ENCODE results near the gene PHF13. TPM values are rescaled to one million over a fixed set of nuclear protein-coding genes. Genes with fewer than 3 reads are reported as not detected.

Gene PHF13
- polyA plus RNA-seq (ENCODE audit: insufficient read length in 4 of 4): 10 to 100 TPM; 24.8 to 26.8 (median 26.2) TPM

DNA sequence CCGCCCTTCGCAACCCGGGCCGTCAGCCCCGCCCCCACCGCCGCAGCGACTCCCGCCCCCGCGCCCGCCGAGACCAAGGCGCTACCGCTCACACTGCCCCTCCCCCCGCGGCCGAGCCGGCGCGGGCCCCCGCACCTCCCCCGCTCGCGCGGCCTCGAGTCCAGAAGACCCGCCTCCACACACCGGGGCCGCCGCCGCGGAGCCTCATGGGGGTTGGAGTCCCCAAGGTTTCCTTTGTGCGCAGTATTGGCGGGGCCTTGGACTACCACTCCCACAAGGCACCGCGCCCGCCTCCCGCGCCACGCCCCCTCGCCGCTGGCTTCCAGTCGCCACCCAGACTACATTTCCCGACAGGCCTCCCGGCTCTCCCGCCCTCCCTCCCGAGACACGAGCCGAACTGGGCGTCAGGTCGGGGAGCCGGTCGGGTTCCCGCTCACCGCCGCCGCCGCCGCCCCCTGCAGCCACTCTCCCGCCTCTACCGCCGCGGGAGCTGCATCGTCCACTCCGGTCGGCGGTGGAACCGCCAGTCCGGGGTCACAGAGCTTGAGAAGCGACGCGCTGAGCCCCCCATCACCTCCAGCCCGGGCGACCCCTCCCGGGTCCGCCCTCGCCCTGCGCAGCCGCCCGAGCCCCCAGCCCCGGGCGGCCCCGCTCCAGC, at the start of gene PHF13:
PHF13 (plus strand) TSS at position 371 of the 658 bp plus-strand sequence. CDS start 336 bp downstream, outside the sequence.
- DNase-seq (ENCODE audit: low read depth in 4 of 4, low spot score in 3 of 4): peak; percentile 92 to 97 (median 97)

DNA sequence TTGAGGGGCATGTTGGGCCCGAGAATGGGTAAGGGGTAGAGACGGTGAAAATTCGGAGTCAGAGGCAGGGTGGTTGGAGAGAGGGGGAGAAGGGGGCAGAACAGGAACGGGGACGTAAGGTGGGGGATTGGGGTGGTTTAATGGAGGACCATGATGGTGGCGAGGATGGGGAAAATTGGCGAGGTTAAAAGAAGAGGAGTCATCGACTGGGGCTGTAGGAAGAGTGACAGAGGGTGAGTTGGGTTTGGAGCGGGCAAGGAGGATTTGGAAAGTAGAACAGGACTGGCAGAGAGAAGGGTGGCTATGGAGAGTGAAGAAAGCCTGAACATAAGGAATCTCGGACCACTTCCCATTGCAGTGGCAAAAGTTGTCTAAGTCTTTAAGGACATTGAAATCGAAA, 44.5 kb upstream of the PHF13 start:
- DNase-seq (ENCODE audit: low read depth in 4 of 4, low spot score in 3 of 4): no peak

DNA sequence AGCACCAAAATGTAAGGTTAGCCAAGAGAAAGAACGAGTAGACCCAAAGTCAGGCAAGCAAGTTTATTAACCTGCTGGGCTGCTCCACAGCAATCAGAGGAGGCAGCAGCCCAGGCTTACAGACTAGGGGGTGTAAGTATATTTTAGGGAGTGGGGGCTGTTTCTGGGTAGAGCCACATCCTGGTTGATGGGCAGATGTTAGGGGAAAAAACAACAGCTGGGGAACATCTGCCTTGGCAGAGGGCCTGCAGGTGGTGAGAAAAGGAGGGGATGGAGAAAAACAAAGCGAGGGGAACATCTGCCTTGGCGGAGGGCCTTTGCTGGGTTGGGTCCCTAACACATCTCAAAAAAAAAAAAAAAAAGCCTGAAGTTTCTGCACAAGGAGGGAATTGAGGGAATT, 43.4 kb upstream of the PHF13 start:
- DNase-seq (ENCODE audit: low read depth in 4 of 4, low spot score in 3 of 4): no peak

DNA sequence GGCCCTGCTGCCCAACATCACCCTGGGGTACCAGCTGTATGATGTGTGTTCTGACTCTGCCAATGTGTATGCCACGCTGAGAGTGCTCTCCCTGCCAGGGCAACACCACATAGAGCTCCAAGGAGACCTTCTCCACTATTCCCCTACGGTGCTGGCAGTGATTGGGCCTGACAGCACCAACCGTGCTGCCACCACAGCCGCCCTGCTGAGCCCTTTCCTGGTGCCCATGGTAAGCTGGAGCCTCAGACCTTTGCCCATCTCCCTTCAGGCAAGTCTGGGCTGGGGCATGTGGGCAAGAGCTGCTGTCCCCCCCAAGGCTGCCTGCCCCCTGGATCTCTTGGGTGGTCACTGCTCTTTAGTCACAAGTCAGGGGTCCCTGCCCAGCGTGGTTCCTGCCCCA, 42.5 kb upstream of the PHF13 start:
- DNase-seq (ENCODE audit: low read depth in 4 of 4, low spot score in 3 of 4): no peak

DNA sequence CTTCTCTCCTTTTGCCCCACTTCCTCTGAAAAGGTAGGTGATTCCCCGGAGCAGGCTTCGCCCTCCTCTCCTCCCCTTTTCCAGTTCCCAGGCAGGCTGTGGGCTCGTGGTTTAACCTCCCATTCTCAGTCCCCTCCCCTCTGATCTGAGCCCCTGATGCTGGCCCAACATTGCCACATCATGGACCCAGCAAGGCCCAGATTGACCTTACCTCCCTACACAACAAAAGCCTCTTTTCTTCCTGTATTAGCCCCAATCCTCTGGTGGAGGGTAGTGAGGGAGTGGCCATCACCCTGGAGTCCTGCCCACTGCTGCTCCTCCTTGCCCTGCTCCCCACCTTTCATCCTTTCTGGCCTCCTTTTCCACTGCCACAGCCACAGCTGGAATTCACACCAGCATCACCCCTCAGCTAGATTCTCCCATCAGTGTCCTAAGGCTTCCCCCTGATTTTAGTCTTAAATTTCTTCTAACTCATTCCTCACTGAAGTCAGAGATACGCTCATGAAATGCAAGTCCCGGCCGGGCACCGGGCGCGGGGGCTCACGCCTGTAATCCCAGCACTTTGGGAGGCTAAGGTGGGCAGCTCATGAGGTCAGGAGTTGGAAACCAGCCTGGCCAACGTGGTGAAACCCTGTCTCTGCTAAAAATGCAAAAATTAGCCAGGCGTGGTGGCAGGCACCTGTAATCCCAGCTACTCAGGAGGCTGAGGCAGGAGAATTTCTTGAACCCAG, 40.7 kb upstream of the PHF13 start:
- no peak for DNase-seq (ENCODE audit: low read depth in 4 of 4, low spot score in 3 of 4)

DNA sequence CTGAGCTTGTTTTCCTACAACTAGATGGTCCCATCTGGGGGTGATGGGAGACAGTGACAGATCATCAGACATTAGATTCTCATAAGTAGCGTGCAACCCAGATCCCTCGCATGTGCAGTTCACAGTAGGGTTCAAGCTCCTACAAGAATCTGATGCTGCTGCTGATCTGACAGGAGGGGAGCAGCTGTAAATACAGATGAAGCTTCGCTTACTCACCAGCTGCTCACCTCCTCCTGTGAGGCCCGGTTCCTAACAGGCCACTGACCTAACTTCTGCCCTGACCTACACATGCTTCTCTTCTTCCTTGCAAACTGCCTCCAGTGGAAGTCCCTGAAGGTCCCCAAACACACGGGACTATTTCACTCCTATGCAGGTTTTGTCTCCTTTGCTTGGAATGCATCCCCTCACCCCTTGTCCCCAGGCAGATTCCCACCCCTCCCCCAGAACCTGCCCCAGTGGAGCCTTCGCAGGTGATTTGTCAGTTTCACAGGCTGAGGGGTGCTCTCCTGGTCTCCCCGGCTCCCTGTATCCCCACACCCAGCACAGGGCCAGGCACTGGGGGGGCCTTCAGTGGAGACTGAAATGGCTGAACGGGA, 39.4 kb upstream of the PHF13 start:
- no peak for DNase-seq (ENCODE audit: low read depth in 4 of 4, low spot score in 3 of 4)

DNA sequence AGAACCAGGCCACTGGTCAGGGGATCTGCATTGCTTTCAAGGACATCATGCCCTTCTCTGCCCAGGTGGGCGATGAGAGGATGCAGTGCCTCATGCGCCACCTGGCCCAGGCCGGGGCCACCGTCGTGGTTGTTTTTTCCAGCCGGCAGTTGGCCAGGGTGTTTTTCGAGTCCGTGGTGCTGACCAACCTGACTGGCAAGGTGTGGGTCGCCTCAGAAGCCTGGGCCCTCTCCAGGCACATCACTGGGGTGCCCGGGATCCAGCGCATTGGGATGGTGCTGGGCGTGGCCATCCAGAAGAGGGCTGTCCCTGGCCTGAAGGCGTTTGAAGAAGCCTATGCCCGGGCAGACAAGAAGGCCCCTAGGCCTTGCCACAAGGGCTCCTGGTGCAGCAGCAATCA, 38.7 kb upstream of the PHF13 start:
- no peak for DNase-seq (ENCODE audit: low read depth in 4 of 4, low spot score in 3 of 4)

DNA sequence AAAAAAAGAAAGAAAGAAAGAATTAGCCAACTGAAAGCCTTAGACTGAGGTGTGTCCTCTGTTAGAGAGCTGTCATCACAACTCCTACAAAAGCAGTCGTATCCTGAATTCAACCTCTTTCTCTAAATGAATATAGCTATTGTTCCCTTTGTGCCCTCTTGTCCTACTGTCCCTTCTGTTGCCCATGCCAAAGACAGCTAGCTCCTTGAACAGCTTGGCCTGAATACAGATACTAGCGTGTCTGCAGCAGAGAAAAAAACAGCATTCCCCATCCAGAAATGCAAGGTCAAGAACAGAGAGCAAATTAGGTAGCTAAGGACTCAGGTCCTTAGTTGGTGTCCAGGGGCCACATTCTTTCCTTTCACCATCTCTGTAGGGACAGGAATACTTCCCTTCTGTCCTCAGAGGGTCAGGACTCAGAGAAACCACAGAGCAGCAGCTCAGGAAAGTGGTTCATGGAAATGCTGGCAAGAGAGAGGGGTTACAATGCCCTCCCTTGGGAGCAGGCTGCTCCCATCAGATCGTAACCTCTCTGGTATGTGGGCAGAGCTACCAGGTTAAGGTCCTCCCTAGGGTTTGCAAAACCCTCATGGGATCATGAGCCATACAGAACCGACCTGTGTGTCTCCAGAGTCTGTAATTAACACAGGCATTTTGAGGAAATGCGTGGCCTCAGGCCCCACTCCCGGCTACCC, 35.6 kb upstream of the PHF13 start:
- DNase-seq (ENCODE audit: low read depth in 4 of 4, low spot score in 3 of 4): no peak

DNA sequence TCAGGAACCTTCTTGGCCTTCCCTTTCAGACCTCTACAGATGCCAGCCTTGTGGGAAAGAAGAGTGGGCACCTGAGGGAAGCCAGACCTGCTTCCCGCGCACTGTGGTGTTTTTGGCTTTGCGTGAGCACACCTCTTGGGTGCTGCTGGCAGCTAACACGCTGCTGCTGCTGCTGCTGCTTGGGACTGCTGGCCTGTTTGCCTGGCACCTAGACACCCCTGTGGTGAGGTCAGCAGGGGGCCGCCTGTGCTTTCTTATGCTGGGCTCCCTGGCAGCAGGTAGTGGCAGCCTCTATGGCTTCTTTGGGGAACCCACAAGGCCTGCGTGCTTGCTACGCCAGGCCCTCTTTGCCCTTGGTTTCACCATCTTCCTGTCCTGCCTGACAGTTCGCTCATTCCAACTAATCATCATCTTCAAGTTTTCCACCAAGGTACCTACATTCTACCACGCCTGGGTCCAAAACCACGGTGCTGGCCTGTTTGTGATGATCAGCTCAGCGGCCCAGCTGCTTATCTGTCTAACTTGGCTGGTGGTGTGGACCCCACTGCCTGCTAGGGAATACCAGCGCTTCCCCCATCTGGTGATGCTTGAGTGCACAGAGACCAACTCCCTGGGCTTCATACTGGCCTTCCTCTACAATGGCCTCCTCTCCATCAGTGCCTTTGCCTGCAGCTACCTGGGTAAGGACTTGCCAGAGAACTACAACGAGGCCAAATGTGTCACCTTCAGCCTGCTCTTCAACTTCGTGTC, 34.7 kb upstream of the PHF13 start:
- no peak for DNase-seq (ENCODE audit: low read depth in 4 of 4, low spot score in 3 of 4)

DNA sequence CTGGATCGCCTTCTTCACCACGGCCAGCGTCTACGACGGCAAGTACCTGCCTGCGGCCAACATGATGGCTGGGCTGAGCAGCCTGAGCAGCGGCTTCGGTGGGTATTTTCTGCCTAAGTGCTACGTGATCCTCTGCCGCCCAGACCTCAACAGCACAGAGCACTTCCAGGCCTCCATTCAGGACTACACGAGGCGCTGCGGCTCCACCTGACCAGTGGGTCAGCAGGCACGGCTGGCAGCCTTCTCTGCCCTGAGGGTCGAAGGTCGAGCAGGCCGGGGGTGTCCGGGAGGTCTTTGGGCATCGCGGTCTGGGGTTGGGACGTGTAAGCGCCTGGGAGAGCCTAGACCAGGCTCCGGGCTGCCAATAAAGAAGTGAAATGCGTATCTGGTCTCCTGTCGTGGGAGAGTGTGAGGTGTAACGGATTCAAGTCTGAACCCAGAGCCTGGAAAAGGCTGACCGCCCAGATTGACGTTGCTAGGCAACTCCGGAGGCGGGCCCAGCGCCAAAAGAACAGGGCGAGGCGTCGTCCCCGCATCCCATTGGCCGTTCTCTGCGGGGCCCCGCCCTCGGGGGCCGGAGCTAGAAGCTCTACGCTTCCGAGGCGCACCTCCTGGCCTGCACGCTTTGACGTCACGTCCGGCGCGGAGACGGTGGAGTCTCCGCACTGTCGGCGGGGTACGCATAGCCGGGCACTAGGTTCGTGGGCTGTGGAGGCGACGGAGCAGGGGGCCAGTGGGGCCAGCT, 34.0 kb upstream of the PHF13 start, which contains the start of gene ZBTB48:
ZBTB48 (plus strand) TSS at position 621 of the 745 bp plus-strand sequence. CDS start 616 bp downstream, outside the sequence.
- peak; percentile 96 to 98 (median 98) for DNase-seq (ENCODE audit: low read depth in 4 of 4, low spot score in 3 of 4)

DNA sequence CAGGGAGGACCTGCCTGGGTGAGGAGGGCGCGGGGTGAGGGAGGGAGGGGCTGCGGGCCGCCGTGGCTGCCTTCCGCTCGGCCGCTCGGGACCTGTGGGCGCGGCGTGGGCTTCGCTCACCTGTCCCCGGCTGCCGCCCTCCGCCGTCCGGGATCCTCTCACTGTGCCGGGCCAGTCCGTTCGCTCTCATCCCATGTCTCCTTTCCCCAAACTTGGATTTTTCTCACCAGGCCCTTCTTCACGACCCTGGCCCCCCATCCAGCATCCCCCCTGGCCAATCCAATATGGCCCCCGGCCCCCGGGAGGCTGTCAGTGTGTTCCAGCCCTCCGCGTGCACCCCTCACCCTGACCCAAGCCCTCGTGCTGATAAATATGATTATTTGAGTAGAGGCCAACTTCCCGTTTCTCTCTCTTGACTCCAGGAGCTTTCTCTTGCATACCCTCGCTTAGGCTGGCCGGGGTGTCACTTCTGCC, 33.4 kb upstream of the PHF13 start:
- DNase-seq (ENCODE audit: low read depth in 4 of 4, low spot score in 3 of 4): no peak

DNA sequence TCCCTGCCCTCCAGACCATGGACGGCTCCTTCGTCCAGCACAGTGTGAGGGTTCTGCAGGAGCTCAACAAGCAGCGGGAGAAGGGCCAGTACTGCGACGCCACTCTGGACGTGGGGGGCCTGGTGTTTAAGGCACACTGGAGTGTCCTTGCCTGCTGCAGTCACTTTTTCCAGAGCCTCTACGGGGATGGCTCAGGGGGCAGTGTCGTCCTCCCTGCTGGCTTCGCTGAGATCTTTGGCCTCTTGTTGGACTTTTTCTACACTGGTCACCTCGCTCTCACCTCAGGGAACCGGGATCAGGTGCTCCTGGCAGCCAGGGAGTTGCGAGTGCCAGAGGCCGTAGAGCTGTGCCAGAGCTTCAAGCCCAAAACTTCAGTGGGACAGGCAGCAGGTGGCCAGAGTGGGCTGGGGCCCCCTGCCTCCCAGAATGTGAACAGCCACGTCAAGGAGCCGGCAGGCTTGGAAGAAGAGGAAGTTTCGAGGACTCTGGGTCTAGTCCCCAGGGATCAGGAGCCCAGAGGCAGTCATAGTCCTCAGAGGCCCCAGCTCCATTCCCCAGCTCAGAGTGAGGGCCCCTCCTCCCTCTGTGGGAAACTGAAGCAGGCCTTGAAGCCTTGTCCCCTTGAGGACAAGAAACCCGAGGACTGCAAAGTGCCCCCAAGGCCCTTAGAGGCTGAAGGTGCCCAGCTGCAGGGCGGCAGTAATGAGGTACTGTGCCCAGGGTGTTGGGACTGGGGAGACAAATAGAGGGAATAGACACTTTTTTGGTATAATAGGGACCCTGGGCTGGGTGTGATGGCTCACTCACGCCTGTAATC, 32.7 kb upstream of the PHF13 start:
- no peak for DNase-seq (ENCODE audit: low read depth in 4 of 4, low spot score in 3 of 4)

DNA sequence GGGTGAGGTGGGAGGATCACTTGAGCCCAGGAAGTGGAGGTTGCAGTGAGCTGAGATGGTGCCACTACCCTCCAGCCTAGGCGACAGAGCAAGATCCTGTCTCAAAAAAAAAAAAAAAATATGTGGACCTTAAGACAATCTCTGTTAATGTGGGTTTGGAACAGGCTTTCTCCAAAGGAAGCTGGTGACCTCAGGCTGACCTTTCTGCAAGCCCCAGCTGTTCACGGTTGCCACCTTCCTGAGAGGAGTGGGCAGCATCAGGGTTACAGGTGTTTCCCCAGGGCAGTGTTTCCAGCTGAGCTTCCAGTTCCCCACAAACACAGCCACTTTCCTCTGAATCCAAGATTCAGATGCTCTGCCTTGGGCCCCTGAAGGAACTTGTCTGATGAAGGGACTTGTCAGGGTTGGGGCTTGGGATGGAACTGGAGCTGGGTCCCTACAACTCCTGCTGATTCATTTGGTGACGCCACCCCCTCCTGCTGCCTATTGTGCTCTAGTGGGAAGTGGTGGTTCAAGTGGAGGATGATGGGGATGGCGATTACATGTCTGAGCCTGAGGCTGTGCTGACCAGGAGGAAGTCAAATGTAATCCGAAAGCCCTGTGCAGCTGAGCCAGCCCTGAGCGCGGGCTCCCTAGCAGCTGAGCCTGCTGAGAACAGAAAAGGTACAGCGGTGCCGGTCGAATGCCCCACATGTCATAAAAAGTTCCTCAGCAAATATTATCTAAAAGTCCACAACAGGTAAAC, 31.8 kb upstream of the PHF13 start:
- DNase-seq (ENCODE audit: low read depth in 4 of 4, low spot score in 3 of 4): no peak

DNA sequence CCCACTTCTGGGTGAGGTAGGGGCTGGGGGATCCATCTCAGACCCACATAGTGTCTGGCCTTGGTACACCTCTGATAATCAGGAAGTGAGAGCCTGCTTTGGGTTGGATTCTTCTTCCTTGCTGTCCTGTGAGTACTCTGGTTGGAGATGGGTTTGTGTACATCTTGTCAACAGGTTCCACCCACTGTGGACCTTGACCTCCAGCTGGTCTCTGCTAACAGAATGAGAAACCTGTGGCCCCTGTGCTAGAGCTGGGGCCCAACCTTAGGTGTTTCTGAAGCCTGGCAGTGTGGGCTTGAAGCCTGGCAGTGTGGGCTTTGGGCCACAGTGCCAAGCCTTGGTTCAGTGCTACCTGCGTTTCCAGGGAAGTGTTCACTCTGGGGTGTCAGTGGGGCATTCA, 31.2 kb upstream of the PHF13 start:
- no peak for DNase-seq (ENCODE audit: low read depth in 4 of 4, low spot score in 3 of 4)

DNA sequence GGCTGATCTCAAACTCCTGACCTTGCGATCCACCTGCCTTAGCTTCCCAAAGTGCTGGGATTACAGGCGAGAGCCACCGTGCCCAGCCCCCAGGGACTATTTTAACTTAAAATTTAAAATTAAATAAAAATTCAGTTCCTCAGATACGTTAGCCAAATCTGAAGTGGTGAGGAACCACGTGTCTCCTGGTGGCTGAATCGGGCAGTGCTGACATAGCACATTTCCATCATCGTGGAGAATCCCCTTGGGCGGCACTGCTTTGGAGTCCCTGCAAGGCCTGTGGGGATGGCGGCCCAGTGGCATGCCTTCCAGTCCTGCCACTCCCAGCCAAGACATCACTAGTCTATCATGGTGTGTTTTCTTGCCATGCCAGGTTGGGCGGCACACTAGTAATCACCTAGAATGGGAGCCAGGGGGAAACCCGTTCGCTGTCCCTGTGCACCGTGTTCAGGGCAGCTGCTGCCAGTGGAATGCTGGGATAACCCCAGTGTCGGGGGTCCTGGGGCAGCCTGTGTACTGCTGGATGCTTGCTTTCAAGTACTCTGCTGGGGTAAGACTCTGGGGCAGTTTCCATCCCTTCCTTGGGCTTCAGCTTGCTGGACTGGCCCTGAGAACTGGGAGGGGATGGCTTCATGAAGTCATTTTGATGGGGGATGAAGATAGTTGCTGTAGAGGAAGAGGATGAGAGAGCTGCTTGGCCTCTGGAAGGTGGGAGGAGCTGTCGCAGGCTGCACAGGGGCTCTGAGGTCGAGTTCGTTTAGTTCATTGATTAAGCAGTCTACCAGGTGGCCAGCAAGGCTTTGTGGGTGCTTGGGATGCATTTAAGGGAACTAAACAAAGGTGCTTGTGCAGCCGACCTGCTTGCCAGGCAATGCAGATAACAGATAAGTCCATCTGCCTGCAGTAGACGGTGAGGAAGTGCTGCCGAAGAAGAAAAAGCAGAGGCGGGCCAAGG, 29.1 kb upstream of the PHF13 start:
- no peak for DNase-seq (ENCODE audit: low read depth in 4 of 4, low spot score in 3 of 4)

DNA sequence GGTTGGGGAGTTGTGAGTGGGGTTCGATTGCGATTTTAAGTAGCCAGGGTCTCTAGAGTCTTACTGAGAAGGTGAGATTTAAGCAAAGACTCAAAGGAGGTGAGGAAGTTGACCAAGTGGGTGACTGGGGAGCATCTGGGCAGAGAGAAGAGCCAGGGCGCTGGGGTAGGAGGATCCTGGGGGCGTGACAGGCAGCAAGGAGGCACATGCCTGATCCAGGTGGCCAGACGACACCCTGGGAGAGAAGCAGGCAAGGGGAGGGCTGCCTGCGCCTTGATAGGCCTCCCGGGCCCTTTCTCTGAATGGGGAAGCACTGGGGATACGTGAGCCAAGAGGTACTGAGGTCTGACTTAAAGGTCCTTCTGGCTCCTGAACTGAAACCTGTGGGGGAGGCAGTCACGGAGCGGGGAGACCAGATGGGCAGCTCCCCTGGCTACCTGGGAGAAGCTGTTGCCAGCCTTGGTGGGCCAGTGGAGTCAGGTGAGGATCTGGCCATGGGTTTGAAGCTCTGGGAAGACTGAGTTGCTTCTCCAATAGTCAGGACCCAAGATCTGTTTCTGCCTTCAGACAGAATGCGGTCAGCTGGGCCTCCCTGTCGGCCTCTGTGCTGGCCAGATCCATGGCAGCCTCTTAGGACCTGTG, 28.3 kb upstream of the PHF13 start:
- no peak for DNase-seq (ENCODE audit: low read depth in 4 of 4, low spot score in 3 of 4)

All from right renal pelvis (tissue), 4 donors.